WTC11 (cell line): ENCODE data around the gene TNC. TPM values are rescaled to one million over a fixed set of nuclear protein-coding genes. Genes with fewer than 3 reads are reported as not detected.

Source experiments
- ATAC-seq: fragments of 200-7000 bp; cut with Tn5 transposase; 2 replicates; pipeline ENCODE4 v1.10.0; 2021; ENCODE audit warnings: mild to moderate bottlenecking, moderate library complexity
- CTCF ChIA-PET: fragments of 300-600 bp; sonication (Branson Sonifier 250); formaldehyde crosslinking; loops from one replicate; lab custom pipeline; 2021; ENCODE audit warnings: antibody characterized with exemption; lab: Charles Lee
- POLR2A ChIA-PET: fragments of 350-600 bp; sonication (Branson Sonifier 250); formaldehyde crosslinking; loops from one replicate; lab custom pipeline; 2021; ENCODE audit warnings: antibody characterized with exemption; lab: Charles Lee
- DNase-seq: peaks from one replicate; pipeline ENCODE4 v3.0.0; 2021; ENCODE audit warnings: low spot score
- H3K27ac Mint-ChIP-seq: 2 replicates; pipeline ENCODE4 v1.8.0; 2021; ENCODE audit warnings: mixed read lengths
- H3K27me3 Mint-ChIP-seq: 2 replicates; pipeline ENCODE4 v1.8.0; 2021; ENCODE audit warnings: low read depth, mild to moderate bottlenecking, moderate library complexity, mixed read lengths
- H3K36me3 Mint-ChIP-seq: 2 replicates; pipeline ENCODE4 v1.8.0; 2021; ENCODE audit warnings: mixed read lengths
- H3K4me1 Mint-ChIP-seq: 2 replicates; pipeline ENCODE4 v1.8.0; 2022; ENCODE audit warnings: mixed read lengths
- H3K4me3 Mint-ChIP-seq: 2 replicates; pipeline ENCODE4 v1.8.0; 2021; ENCODE audit warnings: mild to moderate bottlenecking, moderate library complexity, mixed read lengths
- H3K9me3 Mint-ChIP-seq: 2 replicates; pipeline ENCODE4 v1.8.0; 2021; ENCODE audit warnings: mixed read lengths
- CBFB ChIP-seq: sonication (generic); formaldehyde crosslinking; IDR thresholded peaks from 2 replicates; pipeline ENCODE4 v1.8.1; 2022; ENCODE audit warnings: mild to moderate bottlenecking, low read depth, missing genetic modification reagents
- CREM ChIP-seq: sonication (generic); formaldehyde crosslinking; IDR thresholded peaks from 2 replicates; pipeline ENCODE4 v1.8.1; 2022; ENCODE audit warnings: mild to moderate bottlenecking, missing genetic modification reagents, moderate library complexity
- FOXP1 ChIP-seq: sonication (generic); formaldehyde crosslinking; IDR thresholded peaks from 2 replicates; pipeline ENCODE4 v1.8.0; 2022; ENCODE audit warnings: missing genetic modification reagents, mild to moderate bottlenecking, moderate library complexity, borderline replicate concordance
- IRF2 ChIP-seq: sonication (generic); formaldehyde crosslinking; IDR thresholded peaks from 2 replicates; pipeline ENCODE4 v1.8.0; 2022; ENCODE audit warnings: low read depth, missing genetic modification reagents, borderline replicate concordance
- MYBL2 ChIP-seq: sonication (generic); formaldehyde crosslinking; IDR thresholded peaks from 2 replicates; pipeline ENCODE4 v1.8.1; 2023; ENCODE audit warnings: mild to moderate bottlenecking, moderate library complexity, missing genetic modification reagents
- RELA ChIP-seq: sonication (generic); formaldehyde crosslinking; IDR thresholded peaks from 2 replicates; pipeline ENCODE4 v1.8.1; 2022; ENCODE audit warnings: missing genetic modification reagents, mild to moderate bottlenecking, borderline replicate concordance
- SOX15 ChIP-seq: fragments of 250-450 bp; sonication (Bioruptor Pico); IDR thresholded peaks from 2 replicates; pipeline ENCODE4 v1.9.0; 2021; ENCODE audit warnings: mild to moderate bottlenecking
- ZBTB21 ChIP-seq: sonication (generic); formaldehyde crosslinking; IDR thresholded peaks from 2 replicates; pipeline ENCODE4 v1.8.1; 2023; ENCODE audit warnings: mild to moderate bottlenecking, missing genetic modification reagents, borderline replicate concordance
- ZNF121 ChIP-seq: sonication (generic); formaldehyde crosslinking; IDR thresholded peaks from 2 replicates; pipeline ENCODE4 v1.8.0; 2023; ENCODE audit warnings: missing genetic modification reagents
- ZNF317 ChIP-seq: sonication (generic); formaldehyde crosslinking; IDR thresholded peaks from 2 replicates; pipeline ENCODE4 v1.8.1; 2023; ENCODE audit warnings: low read depth, mild to moderate bottlenecking, moderate library complexity, missing genetic modification reagents, borderline replicate concordance
- total RNA-seq: library from RNA; stranded (reverse); gene quantifications from 3 replicates; pipeline ENCODE4 v1.2.3, GENCODE V29; 2021
- TF ChIP-seq, protein P1 (sequence below): sonication (generic); formaldehyde crosslinking; IDR thresholded peaks from 2 replicates; pipeline ENCODE4 v1.8.0; 2023; ENCODE audit warnings: missing genetic modification reagents
- TF ChIP-seq, protein P2 (sequence below): sonication (generic); formaldehyde crosslinking; IDR thresholded peaks from 2 replicates; pipeline ENCODE4 v1.8.0; 2023; ENCODE audit warnings: missing genetic modification reagents, mild to moderate bottlenecking, borderline replicate concordance
- TF ChIP-seq, protein P3 (sequence below): sonication (generic); formaldehyde crosslinking; IDR thresholded peaks from 2 replicates; pipeline ENCODE4 v1.8.1; 2023; ENCODE audit warnings: mild to moderate bottlenecking, missing genetic modification reagents, moderate library complexity
- TF ChIP-seq, protein P4 (sequence below): fragments of 250-450 bp; sonication (Bioruptor Pico); IDR thresholded peaks from 2 replicates; pipeline ENCODE4 v2.1.2; 2022; ENCODE audit warnings: mild to moderate bottlenecking, moderate library complexity
- TF ChIP-seq, protein P5 (sequence below): sonication (generic); formaldehyde crosslinking; conservative IDR thresholded peaks from 2 replicates; pipeline ENCODE4 v1.8.1; 2022; ENCODE audit warnings: mild to moderate bottlenecking, missing genetic modification reagents
- TF ChIP-seq, protein P6 (sequence below): sonication (generic); formaldehyde crosslinking; IDR thresholded peaks from 2 replicates; pipeline ENCODE4 v1.8.1; 2022; ENCODE audit warnings: missing genetic modification reagents, borderline replicate concordance
- TF ChIP-seq, protein P7 (sequence below): fragments of 250-450 bp; sonication (Bioruptor Pico); IDR thresholded peaks from 2 replicates; pipeline ENCODE4 v1.8.0; 2021; ENCODE audit warnings: mild to moderate bottlenecking
- TF ChIP-seq, protein P8 (sequence below): sonication (generic); formaldehyde crosslinking; conservative IDR thresholded peaks from 2 replicates; pipeline ENCODE4 v1.8.1; 2023; ENCODE audit warnings: mild to moderate bottlenecking, low read depth, missing genetic modification reagents, moderate library complexity

Gene TNC
- total RNA-seq, 1 experiment from 2014 or later = 4.5 TPM

DNA sequence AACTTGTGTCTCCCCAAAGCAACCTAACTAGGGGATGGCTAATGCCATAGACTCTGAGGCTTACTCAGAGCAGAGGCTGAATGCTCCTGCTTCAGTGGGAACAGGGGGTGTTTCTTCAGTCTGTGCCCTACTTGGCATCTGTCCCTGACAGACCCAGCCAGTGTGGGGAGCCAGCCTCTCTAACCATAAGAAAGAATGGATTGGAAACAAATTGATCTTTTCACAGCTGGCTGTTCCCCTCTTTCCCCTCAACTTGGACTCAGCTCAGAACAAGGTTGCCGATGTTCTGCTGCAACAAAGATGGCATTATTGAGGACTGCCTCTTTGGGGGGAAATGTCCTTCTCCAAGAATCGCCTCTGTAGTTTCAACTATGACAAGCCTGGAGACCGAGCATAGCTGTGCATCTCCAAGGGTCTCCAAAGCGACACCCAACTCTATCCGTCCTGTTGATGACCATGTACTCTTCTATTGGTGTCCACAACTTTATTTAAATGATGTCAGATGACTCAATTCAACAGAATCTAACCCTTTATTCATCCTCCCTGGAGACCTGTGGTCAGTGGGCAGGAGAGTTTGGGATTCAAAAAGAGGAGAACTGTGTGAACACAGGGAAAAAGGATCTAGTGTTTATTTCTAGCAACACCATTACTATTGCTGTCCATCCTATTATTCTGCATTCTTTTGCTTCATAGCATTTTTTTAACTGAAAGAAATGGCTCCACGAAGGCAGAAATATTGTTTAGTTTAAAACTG is 24.7 kb upstream of the TNC start (continued):
- TF ChIP-seq, protein P1, sequence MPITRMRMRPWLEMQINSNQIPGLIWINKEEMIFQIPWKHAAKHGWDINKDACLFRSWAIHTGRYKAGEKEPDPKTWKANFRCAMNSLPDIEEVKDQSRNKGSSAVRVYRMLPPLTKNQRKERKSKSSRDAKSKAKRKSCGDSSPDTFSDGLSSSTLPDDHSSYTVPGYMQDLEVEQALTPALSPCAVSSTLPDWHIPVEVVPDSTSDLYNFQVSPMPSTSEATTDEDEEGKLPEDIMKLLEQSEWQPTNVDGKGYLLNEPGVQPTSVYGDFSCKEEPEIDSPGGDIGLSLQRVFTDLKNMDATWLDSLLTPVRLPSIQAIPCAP (CRISPR knock-in tag) = no peak
- TF ChIP-seq CBFB (CRISPR knock-in tag) (no peak), ZBTB21 (CRISPR knock-in tag) (no peak)
- TF ChIP-seq, protein P2, sequence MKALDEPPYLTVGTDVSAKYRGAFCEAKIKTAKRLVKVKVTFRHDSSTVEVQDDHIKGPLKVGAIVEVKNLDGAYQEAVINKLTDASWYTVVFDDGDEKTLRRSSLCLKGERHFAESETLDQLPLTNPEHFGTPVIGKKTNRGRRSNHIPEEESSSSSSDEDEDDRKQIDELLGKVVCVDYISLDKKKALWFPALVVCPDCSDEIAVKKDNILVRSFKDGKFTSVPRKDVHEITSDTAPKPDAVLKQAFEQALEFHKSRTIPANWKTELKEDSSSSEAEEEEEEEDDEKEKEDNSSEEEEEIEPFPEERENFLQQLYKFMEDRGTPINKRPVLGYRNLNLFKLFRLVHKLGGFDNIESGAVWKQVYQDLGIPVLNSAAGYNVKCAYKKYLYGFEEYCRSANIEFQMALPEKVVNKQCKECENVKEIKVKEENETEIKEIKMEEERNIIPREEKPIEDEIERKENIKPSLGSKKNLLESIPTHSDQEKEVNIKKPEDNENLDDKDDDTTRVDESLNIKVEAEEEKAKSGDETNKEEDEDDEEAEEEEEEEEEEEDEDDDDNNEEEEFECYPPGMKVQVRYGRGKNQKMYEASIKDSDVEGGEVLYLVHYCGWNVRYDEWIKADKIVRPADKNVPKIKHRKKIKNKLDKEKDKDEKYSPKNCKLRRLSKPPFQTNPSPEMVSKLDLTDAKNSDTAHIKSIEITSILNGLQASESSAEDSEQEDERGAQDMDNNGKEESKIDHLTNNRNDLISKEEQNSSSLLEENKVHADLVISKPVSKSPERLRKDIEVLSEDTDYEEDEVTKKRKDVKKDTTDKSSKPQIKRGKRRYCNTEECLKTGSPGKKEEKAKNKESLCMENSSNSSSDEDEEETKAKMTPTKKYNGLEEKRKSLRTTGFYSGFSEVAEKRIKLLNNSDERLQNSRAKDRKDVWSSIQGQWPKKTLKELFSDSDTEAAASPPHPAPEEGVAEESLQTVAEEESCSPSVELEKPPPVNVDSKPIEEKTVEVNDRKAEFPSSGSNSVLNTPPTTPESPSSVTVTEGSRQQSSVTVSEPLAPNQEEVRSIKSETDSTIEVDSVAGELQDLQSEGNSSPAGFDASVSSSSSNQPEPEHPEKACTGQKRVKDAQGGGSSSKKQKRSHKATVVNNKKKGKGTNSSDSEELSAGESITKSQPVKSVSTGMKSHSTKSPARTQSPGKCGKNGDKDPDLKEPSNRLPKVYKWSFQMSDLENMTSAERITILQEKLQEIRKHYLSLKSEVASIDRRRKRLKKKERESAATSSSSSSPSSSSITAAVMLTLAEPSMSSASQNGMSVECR (CRISPR knock-in tag) = no peak
- TF ChIP-seq, protein P3, sequence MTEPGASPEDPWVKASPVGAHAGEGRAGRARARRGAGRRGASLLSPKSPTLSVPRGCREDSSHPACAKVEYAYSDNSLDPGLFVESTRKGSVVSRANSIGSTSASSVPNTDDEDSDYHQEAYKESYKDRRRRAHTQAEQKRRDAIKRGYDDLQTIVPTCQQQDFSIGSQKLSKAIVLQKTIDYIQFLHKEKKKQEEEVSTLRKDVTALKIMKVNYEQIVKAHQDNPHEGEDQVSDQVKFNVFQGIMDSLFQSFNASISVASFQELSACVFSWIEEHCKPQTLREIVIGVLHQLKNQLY (CRISPR knock-in tag) = no peak
- TF ChIP-seq, protein P4, sequence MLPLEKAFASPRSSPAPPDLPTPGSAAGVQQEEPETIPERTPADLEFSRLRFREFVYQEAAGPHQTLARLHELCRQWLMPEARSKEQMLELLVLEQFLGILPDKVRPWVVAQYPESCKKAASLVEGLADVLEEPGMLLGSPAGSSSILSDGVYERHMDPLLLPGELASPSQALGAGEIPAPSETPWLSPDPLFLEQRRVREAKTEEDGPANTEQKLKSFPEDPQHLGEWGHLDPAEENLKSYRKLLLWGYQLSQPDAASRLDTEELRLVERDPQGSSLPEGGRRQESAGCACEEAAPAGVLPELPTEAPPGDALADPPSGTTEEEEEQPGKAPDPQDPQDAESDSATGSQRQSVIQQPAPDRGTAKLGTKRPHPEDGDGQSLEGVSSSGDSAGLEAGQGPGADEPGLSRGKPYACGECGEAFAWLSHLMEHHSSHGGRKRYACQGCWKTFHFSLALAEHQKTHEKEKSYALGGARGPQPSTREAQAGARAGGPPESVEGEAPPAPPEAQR (CRISPR knock-in tag) = no peak

DNA sequence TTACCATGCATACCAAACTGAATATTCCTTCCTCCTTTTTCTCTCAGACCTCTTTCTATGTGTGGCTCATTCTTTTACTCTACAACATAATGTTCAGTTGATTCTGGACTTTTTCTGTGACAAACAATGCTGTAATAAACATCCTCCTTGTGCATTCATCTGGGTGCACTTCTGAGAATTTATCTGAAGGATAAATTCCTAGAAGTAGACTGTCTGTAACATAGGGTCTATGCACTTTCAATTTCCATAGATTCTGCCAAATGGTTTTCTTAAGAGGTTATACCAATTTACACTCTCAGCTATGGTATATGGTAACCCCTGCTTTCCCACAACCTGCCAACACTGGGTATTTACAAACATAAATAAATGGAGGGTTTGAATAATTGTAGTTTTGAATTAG is 24.1 kb upstream of the TNC start:
- Mint-ChIP-seq H3K36me3 (no peaks in the 10 kb centered on the region), H3K4me3 (no peak overlapping the region), H3K9me3 (no peaks in the 10 kb centered on the region), H3K4me1 (peaks cover 9% of the 10 kb centered on the region), H3K27me3 (peaks cover 15% of the 10 kb centered on the region), H3K27ac (no peak overlapping the region)
- ChIA-PET POLR2A (no interaction called here), CTCF (no interaction called here)
- ATAC-seq (no peak), DNase-seq (no peak)
- TF ChIP-seq, protein P5, sequence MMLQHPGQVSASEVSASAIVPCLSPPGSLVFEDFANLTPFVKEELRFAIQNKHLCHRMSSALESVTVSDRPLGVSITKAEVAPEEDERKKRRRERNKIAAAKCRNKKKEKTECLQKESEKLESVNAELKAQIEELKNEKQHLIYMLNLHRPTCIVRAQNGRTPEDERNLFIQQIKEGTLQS = no peak
- TF ChIP-seq, protein P6, sequence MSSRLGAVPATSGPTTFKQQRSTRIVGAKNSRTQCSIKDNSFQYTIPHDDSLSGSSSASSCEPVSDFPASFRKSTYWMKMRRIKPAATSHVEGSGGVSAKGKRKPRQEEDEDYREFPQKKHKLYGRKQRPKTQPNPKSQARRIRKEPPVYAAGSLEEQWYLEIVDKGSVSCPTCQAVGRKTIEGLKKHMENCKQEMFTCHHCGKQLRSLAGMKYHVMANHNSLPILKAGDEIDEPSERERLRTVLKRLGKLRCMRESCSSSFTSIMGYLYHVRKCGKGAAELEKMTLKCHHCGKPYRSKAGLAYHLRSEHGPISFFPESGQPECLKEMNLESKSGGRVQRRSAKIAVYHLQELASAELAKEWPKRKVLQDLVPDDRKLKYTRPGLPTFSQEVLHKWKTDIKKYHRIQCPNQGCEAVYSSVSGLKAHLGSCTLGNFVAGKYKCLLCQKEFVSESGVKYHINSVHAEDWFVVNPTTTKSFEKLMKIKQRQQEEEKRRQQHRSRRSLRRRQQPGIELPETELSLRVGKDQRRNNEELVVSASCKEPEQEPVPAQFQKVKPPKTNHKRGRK = no peak
- TF ChIP-seq CREM (CRISPR knock-in tag) (no peak), MYBL2 (CRISPR knock-in tag) (no peak), SOX15 (CRISPR knock-in tag) (no peak), ZNF317 (no peak), ZBTB21 (CRISPR knock-in tag) (no peak), IRF2 (CRISPR knock-in tag) (no peak), ZNF121 (no peak), RELA (CRISPR knock-in tag) (no peak), FOXP1 (no peak)
- TF ChIP-seq, protein P7, sequence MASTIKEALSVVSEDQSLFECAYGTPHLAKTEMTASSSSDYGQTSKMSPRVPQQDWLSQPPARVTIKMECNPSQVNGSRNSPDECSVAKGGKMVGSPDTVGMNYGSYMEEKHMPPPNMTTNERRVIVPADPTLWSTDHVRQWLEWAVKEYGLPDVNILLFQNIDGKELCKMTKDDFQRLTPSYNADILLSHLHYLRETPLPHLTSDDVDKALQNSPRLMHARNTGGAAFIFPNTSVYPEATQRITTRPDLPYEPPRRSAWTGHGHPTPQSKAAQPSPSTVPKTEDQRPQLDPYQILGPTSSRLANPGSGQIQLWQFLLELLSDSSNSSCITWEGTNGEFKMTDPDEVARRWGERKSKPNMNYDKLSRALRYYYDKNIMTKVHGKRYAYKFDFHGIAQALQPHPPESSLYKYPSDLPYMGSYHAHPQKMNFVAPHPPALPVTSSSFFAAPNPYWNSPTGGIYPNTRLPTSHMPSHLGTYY = no peak
- TF ChIP-seq, protein P8, sequence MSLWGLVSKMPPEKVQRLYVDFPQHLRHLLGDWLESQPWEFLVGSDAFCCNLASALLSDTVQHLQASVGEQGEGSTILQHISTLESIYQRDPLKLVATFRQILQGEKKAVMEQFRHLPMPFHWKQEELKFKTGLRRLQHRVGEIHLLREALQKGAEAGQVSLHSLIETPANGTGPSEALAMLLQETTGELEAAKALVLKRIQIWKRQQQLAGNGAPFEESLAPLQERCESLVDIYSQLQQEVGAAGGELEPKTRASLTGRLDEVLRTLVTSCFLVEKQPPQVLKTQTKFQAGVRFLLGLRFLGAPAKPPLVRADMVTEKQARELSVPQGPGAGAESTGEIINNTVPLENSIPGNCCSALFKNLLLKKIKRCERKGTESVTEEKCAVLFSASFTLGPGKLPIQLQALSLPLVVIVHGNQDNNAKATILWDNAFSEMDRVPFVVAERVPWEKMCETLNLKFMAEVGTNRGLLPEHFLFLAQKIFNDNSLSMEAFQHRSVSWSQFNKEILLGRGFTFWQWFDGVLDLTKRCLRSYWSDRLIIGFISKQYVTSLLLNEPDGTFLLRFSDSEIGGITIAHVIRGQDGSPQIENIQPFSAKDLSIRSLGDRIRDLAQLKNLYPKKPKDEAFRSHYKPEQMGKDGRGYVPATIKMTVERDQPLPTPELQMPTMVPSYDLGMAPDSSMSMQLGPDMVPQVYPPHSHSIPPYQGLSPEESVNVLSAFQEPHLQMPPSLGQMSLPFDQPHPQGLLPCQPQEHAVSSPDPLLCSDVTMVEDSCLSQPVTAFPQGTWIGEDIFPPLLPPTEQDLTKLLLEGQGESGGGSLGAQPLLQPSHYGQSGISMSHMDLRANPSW = no peak
